PC-3 (cell line): Measurements from ENCODE around the gene TRAF3IP3. TPM values are rescaled to one million over a fixed set of nuclear protein-coding genes. Genes with fewer than 3 reads are reported as not detected.

ENCODE experiments used
- ATAC-seq: fragments of 200-7000 bp; cut with Tn5 transposase; 2 replicates; pipeline ENCODE4 v1.9.1; 2020; ENCODE audit warnings: mild to moderate bottlenecking, moderate library complexity
- BruUV-seq: library from RNA; stranded (reverse); fragments of 400-500 nt; replicated peaks from 2 replicates; lab custom pipeline; 2021; lab: Mats Ljungman, UMichigan
- CTCF ChIA-PET: fragments of 300-600 bp; sonication (Branson Sonifier 250); formaldehyde crosslinking; loops from one replicate; lab custom pipeline; 2022; ENCODE audit warnings: antibody characterized with exemption; lab: Charles Lee
- POLR2A ChIA-PET: fragments of 300-600 bp; sonication (Branson Sonifier 250); formaldehyde crosslinking; loops from one replicate; lab custom pipeline; 2022; ENCODE audit warnings: antibody characterized with exemption; ENCODE audit not compliant: unreplicated experiment; lab: Charles Lee
- DNase-seq: peaks from one replicate; pipeline ENCODE4 v3.0.0-alpha.2; 2015
- H2AFZ ChIP-seq: fragments of 300-600 bp; sonication (generic); 2 replicates; pipeline ENCODE4 v1.6.0; 2016; ENCODE audit warnings: antibody characterized with exemption, low read length
- H3F3A ChIP-seq: fragments of 300-600 bp; sonication (generic); one replicate; pipeline ENCODE4 v1.6.0; 2017; ENCODE audit warnings: antibody characterized with exemption, low read length, control low read depth, mild to moderate bottlenecking; ENCODE audit not compliant: unreplicated experiment
- H3K27ac ChIP-seq: fragments of 300-600 bp; sonication (generic); 2 replicates; pipeline ENCODE4 v1.5.1; 2016; ENCODE audit warnings: mild to moderate bottlenecking, low read length
- H3K27me3 ChIP-seq: fragments of 300-600 bp; sonication (generic); 2 replicates; pipeline ENCODE4 v1.6.1; 2016; ENCODE audit warnings: low read length, mixed read lengths
- H3K36me3 ChIP-seq: fragments of 300-600 bp; sonication (generic); 2 replicates; pipeline ENCODE4 v1.6.1; 2016; ENCODE audit warnings: low read depth, mixed run types, low read length, mixed read lengths
- H3K4me1 ChIP-seq: fragments of 300-600 bp; sonication (generic); 2 replicates; pipeline ENCODE4 v1.5.1; 2016; ENCODE audit warnings: low read length; ENCODE audit not compliant: insufficient read depth
- H3K4me2 ChIP-seq: fragments of 300-600 bp; sonication (generic); 2 replicates; pipeline ENCODE4 v1.6.0; 2016; ENCODE audit warnings: low read length
- H3K4me3 ChIP-seq: fragments of 300-600 bp; sonication (generic); 2 replicates; pipeline ENCODE4 v1.5.1; 2016; ENCODE audit warnings: mild to moderate bottlenecking, low read length, mixed read lengths
- H3K79me2 ChIP-seq: fragments of 300-600 bp; sonication (generic); 2 replicates; pipeline ENCODE4 v1.6.1; 2017; ENCODE audit warnings: low read length, mixed read lengths
- H3K9ac ChIP-seq: fragments of 300-600 bp; sonication (generic); 2 replicates; pipeline ENCODE4 v1.6.0; 2016; ENCODE audit warnings: mild to moderate bottlenecking, low read length
- H3K9me2 ChIP-seq: fragments of 300-600 bp; sonication (generic); replicated peaks from 2 replicates; pipeline ENCODE4 v1.6.1; 2016; ENCODE audit warnings: mixed run types, low read length, mixed read lengths
- H3K9me3 ChIP-seq: fragments of 300-600 bp; sonication (generic); 2 replicates; pipeline ENCODE4 v1.6.1; 2016; ENCODE audit warnings: low read length, mixed read lengths
- H4K20me1 ChIP-seq: fragments of 300-600 bp; sonication (generic); 2 replicates; pipeline ENCODE4 v1.6.1; 2016; ENCODE audit warnings: low read length, mixed read lengths
- CTCF ChIP-seq: fragments of 300-600 bp; sonication (generic); conservative IDR thresholded peaks from 2 replicates; pipeline ENCODE4 v1.5.1; 2017; ENCODE audit warnings: antibody characterized with exemption, low read depth, mild to moderate bottlenecking, low read length
- EZH2 ChIP-seq: fragments of 300-600 bp; sonication (generic); IDR thresholded peaks from one replicate; pipeline ENCODE4 v1.6.1; 2017; ENCODE audit warnings: antibody characterized with exemption, mild to moderate bottlenecking, low read length; ENCODE audit not compliant: unreplicated experiment
- EZH2phosphoT487 ChIP-seq: fragments of 300-600 bp; sonication (generic); IDR thresholded peaks from 2 replicates; pipeline ENCODE4 v1.6.1; 2018; ENCODE audit warnings: mild to moderate bottlenecking, antibody characterized with exemption, low read length, borderline replicate concordance
- intact Hi-C: fragments of 100-400 bp; cut with micrococcal nuclease; formaldehyde crosslinking; loops from 2 replicates; pipeline ENCODE4 v1.9.0; 2023
- total RNA-seq: library from RNA; depleted of rRNA; stranded (reverse); fragments of >200 nt; gene quantifications from 2 replicates; pipeline ENCODE4 v1.2.3, GENCODE V29; 2014

TRAF3IP3 gene
- total RNA-seq, 1 experiment from 2014 or later: not detected

DNA sequence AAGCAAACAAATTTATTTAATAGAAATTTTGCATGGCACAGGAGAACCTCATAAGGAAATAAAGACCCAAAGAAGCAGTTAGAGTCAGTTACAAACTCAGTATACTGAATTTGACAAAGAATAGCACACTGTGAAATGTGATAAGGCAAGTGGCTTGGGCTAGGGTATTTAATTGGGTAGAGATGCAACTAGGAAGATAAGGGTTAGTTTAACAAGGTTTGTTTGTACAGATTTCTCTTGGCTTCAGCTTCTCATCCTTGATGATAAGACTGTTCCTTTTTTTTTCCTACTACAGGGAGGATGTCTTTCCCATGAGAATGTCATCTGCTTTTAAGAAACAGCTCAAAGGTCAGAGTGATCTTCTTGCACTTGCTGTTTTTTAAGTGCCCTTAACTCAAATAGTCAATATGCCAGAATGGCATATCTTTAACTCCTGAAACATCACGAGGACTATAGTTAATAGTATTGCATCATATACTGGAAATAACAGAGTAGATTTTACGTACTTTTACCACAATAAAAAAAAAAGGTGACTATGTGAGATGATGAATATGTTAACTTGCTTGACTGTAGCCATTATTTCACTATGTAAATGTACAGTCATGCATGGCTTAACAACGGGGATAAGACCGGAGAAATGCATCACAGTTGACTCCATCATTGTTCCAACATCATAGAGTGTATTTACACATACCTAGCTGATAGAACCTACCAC, 9.2 kb upstream of the TRAF3IP3 start:
- no TSS peak for BruUV-seq
- H4K20me1 ChIP-seq: no peaks in the 10 kb centered on the region
- ChIA-PET POLR2A (no interaction called here), CTCF (interaction anchor here (0.7 kb wide), 1 partner anchor 1776 kb away, joined by 3 read pairs; no protein-coding TSS in a partner anchor)
- no peak overlapping the region for H3K9ac ChIP-seq
- no peak overlapping the region for H3K27ac ChIP-seq
- H3K79me2 ChIP-seq: no peaks in the 10 kb centered on the region
- no peak for TF ChIP-seq EZH2phosphoT487
- TF ChIP-seq EZH2: no peak
- TF ChIP-seq CTCF: no peak
- H3F3A ChIP-seq: no peaks in the 10 kb centered on the region
- intact Hi-C loops: loop anchor here (1.0 to 5.0 kb wide), 5 partner anchors 53 to 177 kb away; no protein-coding TSS in a partner anchor
- no peak overlapping the region for H3K4me3 ChIP-seq
- no peaks in the 10 kb centered on the region for H3K9me2 ChIP-seq
- H3K4me1 ChIP-seq: peaks cover 24% of the 10 kb centered on the region
- no peaks in the 10 kb centered on the region for H3K27me3 ChIP-seq
- DNase-seq: peak; percentile 57
- no peaks in the 10 kb centered on the region for H3K36me3 ChIP-seq
- no peaks in the 10 kb centered on the region for H3K9me3 ChIP-seq
- no peak overlapping the region for H2AFZ ChIP-seq
- 0 out of 2 replicates have a peak overlapping the region, but pooled peaks have one; percentile 33 for H3K4me2 ChIP-seq
- ATAC-seq: peak; percentile 12

GRCh38 chr1:209747580-209748262, 8.1 kb upstream of the TRAF3IP3 start:
- ChIA-PET CTCF (interaction anchor here (0.6 to 1.0 kb wide), 4 partner anchors 30 to 178 kb away, joined by 3 to 4 read pairs (median 4); no protein-coding TSS in a partner anchor), POLR2A (interaction anchor here (0.7 kb wide), 1 partner anchor 652 kb away, joined by 5 read pairs; no protein-coding TSS in a partner anchor)
- intact Hi-C loops: loop anchor here (1.0 to 5.0 kb wide), 5 partner anchors 54 to 178 kb away; no protein-coding TSS in a partner anchor
- Histone ChIP-seq H3K27ac (0 out of 2 replicates have a peak overlapping the region, but pooled peaks have one; percentile 6), H3K9ac (no peak overlapping the region), H3K4me1 (peaks cover 24% of the 10 kb centered on the region), H3K9me3 (no peaks in the 10 kb centered on the region), H3K4me3 (no peak overlapping the region), H3K36me3 (no peaks in the 10 kb centered on the region), H3F3A (no peaks in the 10 kb centered on the region), H2AFZ (peak overlapping the region; percentile 77), H3K79me2 (no peaks in the 10 kb centered on the region), H3K4me2 (peak overlapping the region; percentile 33; the same call in 1 of the 2 replicates), H3K27me3 (no peaks in the 10 kb centered on the region), H3K9me2 (no peaks in the 10 kb centered on the region), H4K20me1 (no peaks in the 10 kb centered on the region)
- TF ChIP-seq EZH2: no peak
- TF ChIP-seq CTCF: peak; percentile 97
- ATAC-seq (peak; percentile 99), DNase-seq (peak; percentile 99)
- BruUV-seq: no TSS peak
